GM18861 (cell line): Measurements from ENCODE around the gene PUM1.

Source experiments
- ATAC-seq: cut with Tn5 transposase; IDR thresholded peaks from one replicate; pipeline ENCODE4 v1.9.1; 2021; ENCODE audit not compliant: unreplicated experiment

The PUM1 gene

DNA sequence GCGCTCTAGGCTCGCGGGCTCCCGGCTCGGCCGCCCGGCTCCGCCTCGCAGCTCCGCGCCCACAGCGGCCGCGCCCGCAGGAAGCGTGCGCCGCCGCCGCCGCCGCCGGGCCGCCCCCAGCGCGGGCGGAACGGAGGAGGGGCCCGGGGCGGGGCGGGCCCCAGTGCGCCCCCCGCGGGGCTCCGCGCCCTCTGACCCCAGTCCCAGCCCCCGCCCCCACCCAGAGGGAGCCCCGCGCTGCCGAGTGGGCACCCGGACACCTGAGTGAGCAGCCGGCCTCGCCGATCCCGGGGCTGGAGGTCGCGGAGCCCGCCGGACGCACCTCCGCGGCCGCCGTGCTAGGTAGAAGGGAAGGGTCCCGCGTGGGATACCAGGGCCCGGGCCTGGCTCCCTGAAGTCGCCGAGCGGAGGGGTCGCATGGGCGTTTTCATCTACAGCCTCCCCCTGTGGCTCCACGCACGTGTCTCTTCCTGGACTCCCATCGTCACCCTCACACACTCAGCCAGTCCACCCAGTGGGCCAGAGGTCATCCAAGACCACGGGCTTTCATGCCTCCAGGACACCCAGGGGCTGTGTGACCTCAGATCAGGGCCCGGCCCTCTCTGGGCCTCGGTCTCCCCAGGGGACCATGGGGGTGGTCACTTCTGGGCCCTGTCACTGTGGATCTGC is 156.7 kb downstream of the PUM1 start, which contains the start of gene SDC3:
Gene SDC3, minus strand, starts transcription at position 63 of the 669 bp plus-strand sequence. CDS start 172 bp downstream, outside the sequence.
- ATAC-seq, result no peak

DNA sequence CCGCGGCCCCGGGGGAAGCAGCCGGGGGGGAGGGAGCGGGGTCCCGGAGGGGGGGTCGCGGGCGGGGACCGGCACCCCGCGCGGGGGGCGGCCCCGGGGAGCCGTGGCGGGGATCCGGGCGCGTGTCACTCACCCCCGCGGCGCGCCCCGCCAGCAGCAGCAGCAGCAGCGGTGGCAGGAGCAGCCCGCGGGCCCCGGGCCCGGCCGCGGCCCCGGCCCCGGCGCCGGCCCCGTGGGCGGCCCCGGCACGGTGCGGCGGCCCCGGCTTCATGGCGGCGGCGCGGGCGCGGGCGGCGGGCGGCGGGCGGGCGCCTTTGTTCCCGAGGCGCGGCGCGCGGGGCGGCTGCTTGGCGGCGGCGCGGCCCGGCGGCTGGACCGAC is 157.2 kb downstream of the PUM1 start:
- ATAC-seq, result no peak

DNA sequence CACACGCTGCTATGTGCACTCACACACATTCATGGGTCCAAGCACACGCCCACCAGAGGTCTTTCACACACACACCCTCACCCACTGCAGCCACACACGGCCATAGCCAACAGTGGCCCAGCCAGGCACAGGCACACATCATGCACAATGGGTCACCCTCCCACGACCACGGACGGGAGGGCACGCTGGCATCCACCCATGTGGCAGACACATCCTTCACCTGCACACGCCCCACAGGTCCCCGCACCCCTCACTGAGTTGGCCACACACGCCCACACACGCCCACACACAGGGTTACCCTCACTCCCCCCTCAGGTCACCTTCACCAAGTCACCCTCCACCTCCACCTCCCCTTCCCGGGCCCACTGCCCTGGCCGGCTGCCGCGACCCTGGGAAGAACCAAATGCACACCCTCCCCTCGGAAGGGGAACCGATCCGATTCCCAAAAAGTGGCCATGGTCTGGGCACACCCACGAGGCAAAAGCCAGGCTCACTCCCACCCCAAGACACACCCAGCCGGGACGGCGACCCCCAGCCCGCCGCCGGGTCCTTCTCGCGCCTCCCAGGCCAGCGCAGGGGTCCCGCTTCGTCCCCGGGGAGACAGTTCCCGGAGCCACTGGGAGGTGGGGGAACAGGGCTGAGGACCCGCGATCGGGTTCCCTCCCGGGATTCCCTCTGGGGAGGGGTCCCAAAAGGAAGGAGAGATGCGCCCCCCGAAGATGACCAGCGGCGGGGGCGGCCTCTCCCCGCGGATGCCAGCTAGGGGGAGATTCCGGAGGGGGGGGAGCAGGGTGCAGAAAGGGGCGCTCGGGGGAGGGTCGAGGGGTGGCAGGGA is 157.8 kb downstream of the PUM1 start:
- ATAC-seq, result no peak

DNA sequence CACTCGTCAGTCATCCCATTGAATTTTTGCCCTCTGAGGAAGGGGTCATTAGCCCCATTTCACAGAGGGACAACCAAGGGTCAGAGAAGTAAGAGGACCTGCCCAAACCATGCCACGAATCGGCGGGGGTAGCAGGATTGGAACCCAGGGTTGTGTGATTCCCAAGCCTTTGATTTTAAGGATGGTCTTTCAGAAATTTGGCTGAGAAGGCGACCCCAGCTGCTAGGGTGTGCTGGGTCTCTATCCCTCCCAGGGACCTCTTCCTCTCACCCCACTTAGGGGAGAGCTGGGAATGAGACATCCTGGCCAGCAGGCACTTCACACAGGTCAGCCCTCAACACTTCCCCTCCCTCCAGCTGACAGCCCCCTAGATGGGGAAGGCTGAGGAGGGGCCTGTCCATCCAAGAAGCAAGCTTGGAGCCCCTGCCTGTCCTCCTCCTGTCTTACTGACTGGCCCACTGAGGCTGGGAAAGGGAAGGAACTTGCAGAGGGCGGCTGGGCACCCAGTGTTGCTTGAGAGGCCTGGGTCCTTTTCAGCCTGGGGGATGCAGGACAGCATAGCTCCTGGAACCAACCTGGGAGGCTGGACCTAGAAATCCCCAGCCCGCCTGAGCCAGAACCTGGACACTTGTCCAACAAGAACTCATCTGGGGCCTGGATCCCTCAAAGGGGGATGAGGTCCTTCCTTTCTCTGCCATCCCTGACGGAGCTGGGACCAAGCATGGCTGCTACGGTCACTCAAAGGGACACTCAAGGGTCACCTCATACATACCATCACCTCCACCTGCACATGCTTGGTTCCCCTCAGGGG is 158.7 kb downstream of the PUM1 start:
- ATAC-seq, result no peak

DNA sequence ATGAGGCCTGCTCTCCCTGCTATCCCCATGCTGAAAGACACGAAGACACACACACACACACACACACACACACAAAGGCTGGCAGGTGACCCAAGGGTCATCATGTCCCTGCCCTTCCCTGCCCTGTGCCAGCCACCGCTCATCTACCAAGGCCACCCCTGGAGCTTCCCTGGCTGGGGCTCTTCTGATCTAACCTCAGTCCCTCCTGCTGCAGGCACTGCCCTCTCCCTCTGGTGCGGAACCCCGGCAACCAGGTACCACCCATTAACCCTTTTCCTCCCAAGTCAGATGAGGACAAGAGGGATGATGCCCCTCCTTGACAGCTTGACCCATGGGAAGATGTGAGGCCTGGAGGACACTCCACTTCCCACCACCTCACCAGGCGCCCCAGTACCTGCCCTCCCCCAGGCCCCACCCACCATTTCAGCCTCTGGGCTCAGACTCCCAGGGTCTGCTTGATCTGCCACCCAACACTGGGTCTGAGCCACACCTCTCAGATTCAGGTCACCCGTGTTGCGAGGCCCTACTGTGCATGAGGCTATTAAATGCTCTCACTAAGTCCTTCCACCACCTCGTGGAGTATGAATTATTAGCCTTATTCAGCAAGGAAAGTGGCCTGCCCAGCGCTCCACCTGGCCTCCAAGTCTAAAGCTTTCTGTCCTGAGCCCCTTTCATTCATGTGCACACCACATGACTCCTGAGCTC is 159.4 kb downstream of the PUM1 start:
- no peak for ATAC-seq

DNA sequence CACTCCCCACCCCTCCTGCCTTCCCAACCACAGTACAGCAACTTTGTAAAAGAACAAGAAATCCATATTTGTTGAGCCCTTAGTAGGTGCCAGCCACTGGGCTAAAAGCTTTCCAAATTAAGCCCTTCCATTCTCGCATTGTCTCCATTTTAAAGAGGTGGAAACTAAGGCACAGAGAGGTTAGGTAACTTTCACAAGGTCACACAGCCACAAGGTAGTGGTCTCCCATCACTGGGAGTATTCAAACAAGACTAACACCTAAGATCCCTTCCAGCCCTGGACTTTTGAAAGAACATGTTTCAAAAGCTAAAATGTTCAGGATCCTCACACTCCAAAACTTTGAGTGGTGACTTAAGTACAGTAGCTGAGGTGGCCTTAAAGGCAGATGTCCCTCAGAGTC is 160.1 kb downstream of the PUM1 start:
- no peak for ATAC-seq

DNA sequence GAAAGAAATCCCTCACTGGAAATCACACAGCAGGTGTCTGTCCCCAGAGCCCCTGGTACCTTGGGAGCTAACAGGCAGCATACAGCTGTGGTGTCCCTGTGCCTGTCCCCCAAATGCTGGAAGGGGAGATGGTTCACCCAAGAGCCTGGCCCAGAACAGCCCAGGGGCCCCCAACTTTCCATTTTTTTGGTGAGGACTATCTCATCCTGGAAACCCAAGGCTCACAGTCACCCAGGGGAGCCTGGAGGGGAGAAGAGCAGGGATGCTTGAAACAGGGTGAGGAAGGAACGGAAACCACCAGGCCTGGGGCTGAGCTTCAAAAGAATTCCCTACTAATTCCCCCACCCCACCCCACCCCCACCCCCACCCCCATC is 160.6 kb downstream of the PUM1 start:
- no peak for ATAC-seq

DNA sequence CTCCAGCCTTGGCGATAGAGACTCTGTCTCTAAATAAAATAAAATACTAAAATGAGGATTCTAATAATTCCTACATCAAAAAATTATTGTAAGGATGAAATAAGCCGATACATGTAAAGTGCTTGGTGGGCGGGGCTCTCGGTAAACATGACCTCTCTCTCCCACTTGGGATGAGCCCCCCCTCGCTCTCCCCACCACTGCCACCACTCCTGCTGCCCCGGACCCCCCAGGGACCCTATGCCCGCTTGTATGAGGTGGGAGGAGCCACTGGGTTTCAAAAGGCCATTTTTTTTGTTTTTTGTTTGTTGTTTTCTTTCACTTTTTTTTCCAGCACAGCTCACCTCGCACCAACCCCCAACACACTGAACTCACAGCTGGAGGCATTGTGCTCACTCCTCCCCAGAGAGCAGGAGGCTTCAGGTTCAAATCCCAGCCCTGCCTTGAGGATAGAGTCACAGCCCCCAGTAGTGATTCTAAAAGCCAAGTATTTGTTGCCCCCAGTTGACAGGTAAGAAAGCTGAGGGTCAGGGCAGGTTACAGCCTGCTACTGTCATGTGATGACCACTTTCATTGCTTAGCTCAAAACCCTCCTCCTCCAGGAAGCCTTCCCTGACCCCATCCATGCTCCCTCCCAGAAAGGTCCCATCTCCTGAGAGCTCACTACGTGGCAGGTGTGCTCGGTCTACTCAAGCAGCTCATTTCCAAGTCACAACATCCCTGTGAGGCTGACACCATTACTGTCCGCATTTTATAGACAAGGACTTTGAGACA is 161.1 kb downstream of the PUM1 start:
- no peak for ATAC-seq

DNA sequence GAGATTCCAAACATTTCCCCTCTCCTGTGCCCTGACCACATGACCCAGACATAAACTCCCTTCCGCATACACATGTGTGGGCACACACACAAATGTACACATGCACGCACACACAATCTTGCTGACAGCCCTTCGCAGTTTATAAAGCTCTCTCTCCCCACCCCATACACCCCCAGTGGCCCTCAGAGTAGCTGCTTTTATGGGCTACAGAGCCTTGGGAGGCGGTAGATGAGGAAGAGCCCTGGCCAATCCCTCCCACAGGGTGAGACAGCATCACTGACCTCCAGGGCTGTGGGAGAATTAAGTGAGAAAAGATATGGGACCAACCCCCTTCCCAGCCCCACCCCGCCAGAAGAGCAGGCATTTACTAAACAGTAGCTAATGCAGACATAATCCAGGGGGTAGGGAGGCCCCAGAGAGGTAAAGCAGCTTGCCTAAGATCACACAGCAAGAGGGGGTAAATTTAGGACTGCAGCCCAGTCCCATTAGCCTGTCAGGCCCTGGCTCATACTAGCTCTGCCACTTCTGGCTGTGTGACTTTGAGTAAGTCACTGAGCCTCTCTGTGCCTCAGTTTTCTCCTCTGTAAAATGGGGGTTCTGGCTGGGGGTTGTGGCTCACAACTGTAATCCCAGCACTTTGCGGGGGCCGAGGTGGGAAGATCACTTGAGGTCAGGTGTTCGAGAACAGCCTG is 162.0 kb downstream of the PUM1 start:
- no peak for ATAC-seq

DNA sequence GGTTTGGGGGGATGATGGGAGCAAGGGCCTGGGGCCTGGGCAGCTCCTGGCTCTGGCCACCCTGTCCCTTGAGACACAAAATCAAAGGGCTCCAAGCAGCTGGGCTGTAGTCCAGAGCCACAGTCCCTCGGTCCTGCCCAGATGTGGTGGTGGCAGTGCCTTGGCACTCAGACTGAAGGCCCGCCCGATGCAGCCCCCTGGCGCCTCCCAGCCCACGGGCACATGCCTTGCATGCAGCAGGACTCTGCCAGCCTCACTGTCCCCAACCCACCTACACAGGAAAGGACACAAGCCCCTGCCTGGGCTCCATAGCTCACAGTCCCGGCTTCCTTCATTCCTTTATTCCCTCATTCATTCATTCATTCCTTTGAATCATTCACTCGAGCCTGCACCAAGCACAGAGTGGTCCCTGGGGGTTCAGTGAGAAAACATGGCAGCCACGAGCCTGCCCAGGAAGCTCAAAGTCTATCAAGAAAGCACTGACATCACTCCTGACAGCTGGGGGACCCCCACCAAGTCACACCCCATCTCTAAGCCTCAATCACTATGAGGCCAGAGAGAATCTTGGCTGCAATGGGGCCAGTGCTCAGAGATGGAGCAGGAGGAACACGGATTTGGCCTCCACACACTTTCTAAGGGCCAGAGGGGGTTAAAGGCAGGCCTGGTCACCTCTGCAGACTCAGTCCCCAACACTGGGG is 162.8 kb downstream of the PUM1 start:
- no peak for ATAC-seq

DNA sequence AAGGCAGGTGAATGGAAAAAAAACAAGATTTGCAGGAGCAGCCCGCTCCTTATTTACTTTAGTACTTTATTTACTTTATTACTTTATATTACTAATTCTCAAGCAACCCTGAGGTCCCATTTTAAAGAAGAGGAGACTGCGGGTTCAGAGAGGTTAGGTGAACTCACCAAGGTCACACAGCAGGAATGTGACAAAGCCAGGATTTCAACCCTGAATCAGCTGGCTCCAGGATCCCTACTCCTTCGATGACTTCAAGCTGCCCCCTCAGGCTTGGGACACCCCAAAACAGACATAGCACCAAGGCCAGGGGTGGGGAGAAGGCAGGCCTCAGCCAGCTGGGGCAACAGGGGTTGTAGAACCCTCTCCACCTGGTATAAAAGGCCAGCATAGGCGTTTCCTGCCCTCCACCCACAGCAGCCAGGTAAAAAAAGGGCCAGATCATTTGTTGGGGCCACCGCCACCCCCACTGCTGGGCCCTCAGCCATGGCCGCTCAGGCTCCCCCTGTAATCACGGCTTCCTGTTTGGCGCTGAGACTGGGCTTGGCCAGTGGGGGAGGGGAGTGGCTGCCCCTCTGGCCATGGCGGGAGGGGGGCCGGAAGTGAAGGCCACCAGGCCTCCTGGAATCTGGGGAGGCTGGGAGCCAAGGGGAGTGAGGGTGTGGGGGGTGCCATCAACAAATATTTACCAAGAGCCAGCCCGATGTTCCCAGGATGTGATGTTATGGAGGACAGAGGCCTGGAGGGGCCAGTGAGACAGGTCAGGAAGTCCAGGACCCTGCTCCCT is 163.5 kb downstream of the PUM1 start:
- ATAC-seq, result no peak

DNA sequence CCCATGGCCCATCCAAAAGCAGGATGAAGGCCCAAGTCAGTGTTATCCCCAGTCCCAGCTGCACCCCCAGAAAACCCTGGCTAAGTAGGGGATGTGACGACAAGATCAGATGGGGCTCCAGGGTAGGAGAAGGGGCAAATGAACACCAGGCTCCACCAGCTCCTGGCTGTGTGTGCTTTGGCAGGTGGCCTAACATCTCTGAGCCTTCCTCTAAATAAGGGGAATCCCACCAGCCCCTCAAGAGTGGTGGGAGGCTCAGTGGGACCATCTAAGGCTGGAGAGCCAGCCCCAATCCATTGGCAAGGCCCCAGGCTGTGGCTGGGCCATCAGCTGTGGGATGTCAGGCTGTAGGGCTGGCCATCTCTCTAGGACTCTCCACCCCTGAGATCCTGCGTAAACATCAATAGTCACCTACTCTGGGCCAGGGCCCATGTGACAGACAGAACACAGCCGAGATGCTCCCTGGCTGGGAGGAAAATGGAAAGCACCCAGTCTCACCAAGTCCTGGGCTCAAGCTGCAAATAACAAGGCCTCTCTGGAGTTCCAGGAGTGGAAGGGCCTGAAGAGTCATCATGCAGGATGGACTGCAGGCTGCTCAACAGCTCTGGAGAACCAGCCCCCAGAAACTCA is 164.5 kb downstream of the PUM1 start:
- ATAC-seq, result no peak

DNA sequence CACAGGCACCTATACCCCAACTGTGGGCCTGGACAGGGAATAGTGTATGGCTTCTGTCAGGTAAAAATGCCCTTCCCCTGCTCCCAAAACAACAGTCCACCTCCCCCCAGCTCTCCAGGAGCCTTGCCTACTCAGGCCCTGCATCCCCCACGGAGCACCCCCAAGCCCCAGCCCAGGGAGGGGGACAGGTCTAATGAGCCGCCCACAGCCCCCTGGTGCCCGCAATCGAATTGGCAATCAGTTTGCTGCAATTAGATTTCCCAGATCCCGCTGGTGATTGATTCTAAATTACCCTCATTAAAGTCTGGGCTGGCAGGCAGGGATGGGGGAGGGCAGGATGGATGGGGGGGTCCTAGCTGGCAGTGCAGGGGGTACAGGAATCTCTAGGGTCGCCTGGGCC is 165.0 kb downstream of the PUM1 start:
- ATAC-seq, result no peak

DNA sequence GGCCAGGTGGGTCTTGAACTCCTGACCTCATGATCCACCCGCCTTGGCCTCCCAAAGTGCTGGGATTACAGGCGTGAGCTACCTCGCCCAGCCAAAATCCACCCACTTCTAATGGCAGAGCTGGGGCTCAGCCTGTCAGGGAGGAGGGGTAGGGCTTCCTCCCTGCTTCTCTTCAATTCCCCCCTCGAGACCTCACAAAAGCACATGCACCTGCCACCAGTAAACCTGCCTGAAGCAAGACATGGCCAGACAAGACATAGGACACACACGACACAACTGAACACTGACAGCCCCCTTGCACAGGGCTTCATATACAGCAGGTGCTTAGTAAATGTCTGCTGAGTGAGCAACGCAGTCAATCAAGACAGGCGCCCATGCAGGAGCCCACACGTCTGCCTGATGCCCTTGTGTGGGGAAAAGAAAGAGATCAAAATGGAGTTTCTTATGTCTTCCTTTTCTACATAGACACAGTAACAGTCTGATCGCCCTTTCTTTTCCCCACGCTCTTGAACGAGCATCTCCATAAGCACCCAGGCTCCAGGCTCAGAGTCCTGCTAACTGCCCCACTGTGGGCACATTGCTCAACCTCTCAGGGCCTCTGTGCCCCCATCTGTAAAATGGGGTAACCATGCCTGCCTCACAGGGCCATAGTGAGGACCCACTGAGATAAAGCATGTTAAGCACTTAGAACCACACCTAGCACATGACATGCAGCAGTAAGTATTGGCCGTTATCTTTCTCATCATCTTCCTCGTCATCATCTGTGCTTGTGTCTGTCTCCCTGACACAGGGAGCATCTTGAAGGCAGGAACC is 165.7 kb downstream of the PUM1 start:
- ATAC-seq, result no peak

DNA sequence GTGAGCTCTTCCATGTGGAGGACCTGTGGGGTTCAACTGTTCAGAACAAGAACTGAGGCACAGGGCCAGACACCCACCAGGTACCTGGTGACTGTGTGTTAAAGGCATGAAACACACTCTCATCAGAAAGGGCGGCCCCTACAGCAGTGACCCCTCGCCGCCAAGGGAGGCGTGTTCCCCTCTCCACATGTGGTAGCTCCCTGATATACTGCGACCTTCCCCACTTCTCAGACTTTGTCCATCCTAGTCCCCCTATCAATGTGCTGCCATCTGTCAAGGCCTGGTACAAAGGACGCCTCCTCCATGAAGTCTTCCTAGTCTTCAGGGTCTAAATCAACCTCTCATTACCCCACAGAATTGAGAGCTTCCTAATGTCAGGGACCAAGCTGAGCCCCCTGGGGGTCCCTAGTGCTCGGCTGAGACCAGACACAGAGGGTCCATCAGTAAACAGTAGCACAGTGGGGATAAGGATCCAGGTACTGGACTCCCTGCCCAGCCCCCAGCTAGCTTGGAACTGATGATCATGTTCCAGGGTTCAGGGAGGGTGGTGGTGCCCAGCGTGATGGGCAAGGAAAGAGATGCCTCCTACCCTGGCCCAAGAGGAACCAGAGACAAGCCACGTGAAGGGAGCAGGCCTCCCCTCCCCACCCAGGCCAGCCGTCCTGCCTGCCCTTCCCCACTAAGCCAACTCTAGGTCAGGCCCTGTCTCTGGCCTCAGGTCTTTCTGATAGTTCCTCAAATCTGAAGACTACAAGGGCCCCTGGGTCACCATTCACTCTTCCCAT is 167.3 kb downstream of the PUM1 start:
- no peak for ATAC-seq

DNA sequence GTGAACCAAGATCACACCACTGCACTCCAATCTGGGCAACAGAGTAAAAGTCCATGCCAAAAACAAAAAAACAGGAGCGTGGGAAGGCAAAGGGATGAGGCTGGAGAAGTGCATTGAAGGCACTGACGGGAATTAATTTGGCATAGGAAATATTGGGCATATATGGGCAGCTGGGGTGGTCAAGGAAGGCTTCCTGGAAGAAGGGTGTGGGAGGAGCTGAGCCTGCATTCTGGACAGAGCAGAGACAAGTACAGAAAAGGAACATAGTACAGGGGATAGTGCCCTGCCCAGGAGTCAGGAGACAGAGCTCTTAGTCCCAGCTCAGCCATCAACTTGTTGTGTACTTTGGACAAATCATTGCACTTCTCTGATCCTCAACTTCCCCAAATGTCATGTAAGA is 168.6 kb downstream of the PUM1 start:
- ATAC-seq, result no peak
